Stimulated activated CD8-positive, alpha-beta memory T cell treated with anti-CD3 and anti-CD28 coated beads, Interleukin-12 subunit alpha, Interleukin-12 subunit beta, amount 100 ng/mL, for 24 hours (primary cell): ENCODE data around the gene SPPL3.
"Not testable (repeated sequence)": the region's sequence is repeated elsewhere in the genome, so short reads cannot be mapped to it uniquely, and the experiment has no call there.

Experiments
- DNase-seq: peaks from one replicate; pipeline ENCODE4 v3.0.0-alpha.2; 2020; ENCODE audit errors: extremely low read depth

The SPPL3 gene

DNA sequence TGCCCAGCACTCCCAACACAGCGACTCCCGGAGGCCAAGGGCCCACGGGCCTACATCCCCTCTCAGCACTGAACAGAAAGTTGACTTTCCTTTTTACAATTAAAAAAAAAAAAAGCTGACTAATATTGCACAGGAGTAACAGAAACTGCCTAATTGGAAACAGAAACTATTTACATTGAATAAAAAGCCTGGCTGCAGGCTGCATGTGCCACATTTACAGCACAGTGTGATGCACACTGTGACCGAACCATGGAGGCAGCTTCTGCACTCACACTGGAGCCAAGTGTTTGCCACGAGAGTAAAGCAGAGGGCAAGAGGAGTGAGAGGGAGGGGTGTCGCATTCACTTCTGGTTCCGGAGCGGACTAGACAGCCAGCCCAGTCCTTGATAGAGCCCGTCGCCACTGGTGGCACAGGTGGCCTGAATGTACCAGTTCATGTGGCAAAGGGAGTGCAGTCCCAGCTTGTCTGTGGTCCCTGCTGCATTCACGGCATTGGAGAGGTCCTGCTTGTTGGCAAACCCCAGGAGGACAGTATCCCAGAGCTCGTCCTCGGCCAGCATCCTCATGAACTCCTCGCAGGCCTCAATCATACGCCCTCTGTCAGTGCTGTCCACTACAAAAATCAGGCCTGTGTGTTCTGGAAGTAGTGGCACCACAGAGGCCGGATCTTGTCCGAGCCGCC lies 59.2 kb downstream of the SPPL3 start:
- no peak for DNase-seq

DNA sequence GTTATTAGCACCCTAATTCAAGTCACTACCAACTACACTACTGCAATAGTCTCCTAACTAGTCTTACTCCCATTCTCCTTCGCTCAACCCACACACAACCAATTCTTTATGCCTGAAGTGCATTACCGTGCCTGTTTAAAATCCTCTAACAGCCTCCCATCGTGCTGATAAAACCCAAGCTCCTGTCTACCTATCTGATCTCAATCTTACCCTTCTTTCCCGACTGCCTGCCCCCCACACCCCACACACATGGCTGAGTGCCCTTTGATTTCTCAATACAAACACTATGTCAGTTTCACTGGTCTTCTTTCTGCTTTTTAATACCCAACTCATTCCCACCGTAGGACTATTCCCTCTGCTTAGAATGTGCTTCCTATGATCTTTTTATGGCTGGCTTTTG lies 59.9 kb downstream of the SPPL3 start:
- DNase-seq: no peak

DNA sequence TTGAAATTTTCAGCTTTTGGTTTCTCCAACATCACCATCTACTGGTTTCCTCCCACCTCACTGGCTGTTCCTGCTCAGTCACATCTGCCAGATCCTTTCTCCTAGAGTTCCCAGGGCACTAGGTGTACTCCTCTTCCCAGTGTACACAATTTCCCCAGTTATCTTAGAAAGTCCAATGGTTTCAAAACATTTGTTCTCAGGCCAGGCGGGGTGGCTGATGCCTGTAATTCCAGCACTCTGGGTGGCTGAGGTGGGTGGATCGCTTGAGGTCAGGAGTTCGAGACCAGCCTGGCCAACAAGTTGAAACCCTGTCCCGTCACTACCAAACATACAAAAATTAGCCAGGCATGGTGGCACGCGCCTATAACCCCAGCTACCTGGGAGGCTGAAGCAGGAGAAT lies 60.7 kb downstream of the SPPL3 start:
- no peak for DNase-seq

DNA sequence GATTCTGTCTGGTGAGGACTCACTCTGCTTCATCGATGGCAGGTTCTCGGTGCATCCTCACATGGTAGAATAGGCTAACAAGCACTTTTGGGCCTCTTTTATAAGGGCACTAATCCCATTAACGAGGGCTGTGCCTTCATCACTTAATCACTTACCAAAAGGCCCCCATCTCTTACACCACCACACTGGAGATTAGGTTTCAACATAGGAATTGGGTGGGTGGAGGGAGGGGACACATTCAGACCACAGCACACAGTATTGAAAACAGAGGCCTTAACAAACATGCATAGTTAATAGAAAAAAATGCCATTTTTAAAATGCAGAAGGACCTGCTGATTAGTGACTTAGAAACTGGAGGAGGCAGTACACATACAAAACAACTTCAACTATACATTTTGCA lies 61.6 kb downstream of the SPPL3 start:
- DNase-seq: no peak

DNA sequence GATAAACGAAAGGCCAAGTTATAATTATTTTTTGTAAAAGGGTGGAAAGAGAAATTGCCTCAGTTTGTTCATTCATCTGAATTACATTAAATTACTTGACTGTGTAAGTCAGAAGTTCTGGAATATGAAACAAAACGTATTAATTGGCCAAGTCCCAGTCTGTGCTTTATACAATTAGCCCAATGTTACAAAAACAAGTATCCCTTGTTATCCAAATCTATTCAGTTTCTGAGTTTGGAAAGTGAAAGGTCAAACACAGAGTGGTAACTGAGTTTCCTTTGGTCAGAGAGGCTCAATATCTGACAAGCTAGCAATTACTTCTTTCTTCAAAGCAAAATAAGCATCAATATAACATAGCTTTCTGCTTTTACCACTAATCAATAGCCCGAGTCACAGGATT lies 62.6 kb downstream of the SPPL3 start:
- no peak for DNase-seq

DNA sequence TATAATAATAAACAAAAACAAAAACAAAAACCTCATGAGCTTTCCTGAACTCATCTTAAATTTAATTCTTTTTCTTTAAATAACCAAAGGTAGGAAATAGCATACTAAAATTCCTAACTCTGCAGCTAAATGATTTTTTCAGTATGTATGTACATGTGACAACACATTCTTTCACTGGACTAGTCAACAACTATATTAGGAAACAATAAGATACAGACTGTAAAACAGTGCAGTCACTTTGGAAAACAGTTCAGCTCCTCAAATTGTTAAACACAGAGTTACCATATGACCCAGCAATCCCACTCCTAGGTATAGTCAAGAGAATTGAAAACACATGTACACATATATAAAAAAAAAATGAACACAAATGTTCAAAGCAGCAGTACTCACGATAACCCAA lies 64.7 kb downstream of the SPPL3 start:
- DNase-seq: no peak

DNA sequence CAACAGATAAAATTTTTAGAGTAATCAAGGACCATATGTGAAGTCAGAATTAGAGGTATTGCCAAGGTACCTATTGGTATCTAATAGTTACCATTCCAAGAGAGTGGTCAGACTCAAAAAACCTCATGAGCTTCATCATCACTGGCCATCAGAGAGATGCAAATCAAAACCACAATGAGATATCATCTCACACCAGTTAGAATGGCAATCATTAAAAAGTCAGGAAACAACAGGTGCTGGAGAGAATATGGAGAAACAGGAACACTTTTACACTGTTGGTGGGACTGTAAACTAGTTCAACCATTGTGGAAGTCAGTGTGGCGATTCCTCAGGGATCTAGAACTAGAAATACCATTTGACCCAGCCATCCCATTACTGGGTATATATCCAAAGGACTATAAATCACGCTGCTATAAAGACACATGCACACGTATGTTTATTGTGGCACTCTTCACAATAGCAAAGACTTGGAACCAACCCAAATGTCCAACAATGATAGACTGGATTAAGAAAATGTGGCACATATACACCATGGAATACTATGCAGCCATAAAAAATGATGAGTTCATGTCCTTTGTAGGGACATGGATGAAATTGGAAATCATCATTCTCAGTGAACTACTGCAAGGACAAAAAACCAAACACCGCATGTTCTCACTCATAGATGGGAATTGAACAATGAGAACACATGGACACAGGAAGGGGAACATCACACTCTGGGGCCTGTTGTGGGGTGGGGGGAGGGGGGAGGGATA lies 65.4 kb downstream of the SPPL3 start:
- not testable (repeated sequence) for DNase-seq

DNA sequence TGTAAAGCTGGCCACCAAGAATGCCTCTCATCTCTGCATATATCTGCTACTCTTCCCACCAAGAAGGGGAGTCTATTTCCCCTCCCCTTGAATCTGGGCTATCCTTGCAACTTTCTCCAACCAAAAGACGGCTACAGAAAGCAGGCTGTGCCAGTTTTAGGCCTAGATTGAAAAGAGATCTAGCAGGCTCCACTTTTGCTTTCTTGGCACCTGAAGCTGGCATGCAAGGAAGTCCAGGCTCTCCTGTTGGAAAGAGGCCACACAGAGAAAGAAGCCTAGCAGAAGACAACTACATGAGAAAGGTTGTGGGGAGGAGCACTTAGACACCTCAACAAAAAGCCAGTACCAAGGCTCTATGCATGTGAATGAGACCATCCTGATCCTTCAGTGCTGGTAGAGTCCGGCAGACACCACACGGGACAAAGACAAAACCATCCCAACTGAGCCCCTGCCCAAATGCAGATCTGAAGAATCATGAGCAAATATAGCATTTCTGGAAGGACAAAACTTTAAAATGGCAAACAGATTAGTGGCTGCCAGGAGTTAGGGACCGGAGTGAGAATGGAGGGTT lies 68.0 kb downstream of the SPPL3 start:
- no peak for DNase-seq

DNA sequence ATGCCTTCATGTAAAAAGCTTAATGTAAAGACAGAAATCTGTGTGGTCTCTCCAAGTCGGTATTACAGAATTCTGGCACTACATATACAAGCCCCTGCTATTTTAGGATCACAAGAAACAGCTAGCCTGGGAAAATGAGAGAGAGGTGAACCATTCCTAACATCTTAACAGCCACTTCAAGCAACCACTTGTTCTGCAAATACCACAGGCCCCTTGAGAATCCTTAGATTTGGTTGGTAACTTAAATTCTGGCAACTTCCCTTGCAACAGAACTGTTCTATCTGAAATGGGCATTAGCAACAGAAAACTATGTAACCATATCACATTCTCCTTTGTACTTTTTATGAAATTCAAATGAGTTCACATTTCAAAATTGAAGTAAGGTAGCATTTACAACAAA lies 68.5 kb downstream of the SPPL3 start:
- no peak for DNase-seq

DNA sequence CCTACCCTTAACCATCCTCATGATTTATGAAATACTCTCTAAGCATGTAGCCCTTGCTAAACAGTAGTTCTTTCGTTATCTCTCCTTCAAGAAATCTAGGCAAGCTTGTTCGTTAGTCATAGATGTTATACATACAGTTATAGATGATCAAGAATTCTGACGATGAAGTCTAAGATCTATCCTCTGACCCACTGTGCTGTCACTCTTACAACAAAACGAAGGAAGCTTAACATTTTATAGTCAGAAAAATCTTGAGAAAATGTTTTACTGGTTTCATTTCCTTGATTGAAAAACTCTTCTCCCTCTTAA lies 68.9 kb downstream of the SPPL3 start:
- DNase-seq: no peak

DNA sequence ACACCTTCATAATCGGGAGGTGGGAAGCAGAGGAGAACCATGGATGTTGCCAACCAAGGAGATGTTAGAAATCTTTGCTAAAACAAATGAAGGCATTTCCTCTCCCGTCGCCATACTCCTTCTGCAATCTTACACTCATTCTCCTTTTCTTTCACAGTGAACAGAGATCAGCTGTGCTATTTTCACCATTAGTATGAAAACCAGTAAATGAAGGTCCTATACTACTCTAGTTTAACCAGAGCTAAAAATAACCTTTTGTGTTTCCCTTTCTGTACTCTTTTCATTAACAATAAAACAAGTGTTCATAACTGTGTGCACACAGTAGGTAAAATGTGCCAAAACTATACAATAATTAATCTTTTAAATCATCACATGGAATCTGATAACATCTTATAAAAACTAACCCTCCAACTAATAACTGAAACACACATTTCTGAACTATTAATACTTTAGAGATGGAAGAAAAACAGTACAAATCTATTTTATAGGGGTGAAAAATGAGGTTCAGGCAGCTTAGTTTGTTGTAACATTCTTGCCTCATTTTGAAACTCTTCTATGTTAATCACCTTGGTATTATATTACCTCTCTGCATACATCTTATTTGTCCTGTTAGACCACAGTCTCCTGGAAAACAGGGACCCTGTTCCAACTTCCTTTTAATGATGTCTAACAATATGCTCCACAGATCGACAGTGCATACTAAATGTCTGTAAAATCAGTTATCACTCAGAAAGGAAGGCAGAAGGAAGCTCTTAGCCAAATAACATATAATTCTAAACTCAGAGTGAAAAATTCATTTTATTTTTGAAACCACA lies 69.5 kb downstream of the SPPL3 start:
- no peak for DNase-seq

DNA sequence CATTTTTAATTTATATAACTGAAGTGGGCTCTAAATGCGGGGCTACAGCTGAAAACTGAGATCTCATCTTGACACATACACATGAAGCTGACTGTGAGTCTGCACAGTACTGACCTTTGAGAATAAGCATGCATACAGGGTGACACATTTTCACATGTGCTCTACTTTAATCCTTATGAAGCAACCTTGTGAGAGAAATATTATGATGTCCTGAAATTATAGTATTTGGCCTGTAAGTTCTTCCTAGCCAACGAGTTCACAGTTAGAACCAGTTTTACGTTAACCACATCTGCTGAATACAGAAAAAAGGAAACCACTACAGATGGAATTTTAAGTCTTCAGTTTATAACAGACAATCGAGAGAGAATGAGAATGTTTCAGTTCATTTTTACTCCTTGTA lies 70.3 kb downstream of the SPPL3 start:
- no peak for DNase-seq

DNA sequence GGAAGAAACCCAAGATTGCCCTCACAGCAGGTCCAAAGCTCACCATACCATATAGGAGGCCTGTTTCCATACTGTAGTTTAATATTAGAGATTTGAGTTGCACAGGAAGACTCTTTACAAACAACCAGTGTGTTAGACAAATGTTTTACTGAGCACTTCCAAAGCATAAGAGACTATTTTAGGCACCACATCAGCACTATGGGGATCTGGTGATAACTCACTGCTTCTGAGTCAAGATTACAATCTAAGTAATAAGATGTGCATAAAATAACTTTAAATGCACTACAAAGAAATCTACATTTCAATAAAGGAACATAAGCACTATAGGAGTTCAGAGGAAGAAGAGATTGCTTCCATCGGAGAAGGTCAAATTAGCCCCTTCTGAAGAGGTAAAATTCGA lies 71.4 kb downstream of the SPPL3 start:
- DNase-seq: no peak

DNA sequence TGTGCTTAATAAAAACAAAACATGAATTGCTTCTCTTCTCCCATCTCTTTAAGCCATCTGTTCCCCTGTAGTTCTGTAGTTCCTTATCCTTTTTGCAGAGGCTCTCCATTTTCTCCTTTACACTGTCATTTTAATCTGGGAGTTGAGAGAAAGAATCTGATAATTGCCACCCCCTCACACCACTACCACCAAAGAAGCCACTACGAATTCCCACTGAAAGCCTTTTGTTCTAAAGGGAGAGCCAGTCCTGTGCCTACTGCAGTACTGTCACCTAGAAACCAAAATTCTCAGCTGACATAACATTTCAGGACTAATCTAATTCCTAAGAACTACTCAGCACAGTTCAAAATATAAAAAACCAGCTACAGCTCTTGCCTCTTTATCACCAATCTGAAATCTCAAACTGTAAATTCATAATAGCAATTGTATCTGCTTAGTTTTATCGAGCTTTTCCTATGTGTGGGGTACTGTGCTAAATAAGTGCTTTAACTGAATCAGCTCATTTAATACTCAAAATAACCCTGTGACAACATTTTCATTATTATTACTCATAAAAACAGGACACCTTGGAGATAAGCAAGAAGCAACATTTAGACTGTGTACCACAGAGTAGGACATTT lies 72.4 kb downstream of the SPPL3 start:
- DNase-seq: no peak

DNA sequence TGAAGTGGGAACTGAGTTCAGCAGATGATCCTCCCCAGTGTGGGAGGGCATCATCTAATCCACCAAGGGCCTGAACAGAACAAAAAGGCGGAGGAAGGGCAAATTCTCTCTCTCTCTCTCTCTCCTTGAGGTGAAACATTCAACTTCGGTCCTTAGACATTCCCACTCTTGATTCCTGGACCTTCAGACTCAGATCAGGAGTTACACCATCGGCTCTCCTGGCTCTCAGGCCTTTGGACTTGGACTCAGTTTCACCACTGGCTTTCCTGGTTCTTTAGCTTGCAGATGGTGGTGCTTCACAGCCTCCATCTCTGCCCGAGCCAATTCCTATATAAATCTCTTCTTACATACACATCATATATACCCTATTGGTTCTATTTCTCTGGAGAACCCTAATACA lies 73.2 kb downstream of the SPPL3 start:
- no peak for DNase-seq

DNA sequence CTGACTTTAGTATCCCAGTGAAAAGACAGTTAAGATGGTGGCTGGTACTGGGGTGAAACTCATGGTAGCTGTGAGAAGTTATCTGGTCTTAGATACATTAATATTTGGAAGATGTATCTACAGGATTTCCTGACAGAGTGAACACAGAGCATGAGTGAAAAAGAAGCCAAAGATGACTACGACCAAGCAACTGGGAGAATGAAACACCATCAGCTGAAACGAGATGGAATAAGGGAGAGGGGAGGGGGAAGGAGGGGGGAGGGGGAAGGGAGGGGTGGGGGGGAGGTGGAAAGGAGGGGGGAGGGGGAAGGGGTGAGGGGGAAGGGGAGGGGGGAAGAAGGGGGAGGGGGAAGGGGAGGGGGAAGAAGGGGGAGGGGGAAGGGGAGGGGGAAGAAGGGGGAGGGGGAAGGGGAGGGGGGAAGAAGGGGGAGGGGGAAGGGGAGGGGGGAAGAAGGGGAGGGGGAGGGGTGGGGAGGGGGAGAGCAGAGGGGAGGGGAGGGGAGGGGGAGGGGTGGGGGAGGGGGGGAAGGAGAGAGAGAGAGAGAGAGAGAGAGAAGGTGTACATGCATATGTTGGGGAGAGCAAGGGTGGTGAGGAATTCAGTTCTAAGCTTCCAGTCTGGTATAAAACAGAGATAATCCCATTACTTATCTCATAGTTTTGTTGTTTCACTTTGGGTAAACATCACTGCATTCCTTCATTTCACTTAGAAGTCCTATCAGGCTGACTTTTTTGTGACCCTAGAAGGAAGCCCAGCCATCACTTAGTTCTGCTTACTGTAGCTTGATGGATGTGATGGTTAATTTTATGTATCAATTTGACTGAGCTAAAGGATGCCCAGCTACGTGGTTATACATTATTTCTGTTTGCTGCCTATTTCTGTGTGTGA lies 73.9 kb downstream of the SPPL3 start:
- no peak for DNase-seq

DNA sequence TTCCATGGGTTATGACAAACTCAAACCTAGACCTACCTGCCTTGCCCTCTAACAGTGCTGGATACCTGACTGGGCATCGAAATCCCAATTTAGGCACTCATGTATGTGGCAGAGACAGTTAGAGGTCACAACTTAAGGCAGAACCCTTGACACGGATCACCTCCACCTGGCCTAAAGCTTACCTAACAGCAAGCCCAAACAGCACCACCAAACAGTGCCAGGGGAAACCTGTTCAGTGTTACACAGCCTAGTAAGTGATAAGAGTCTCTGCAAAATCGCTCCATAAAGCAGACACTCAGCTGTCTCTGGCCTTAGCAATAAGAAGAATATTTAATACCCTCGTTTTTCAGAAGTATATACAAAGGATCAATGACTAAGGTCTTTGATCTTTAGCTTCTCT lies 77.8 kb downstream of the SPPL3 start:
- no peak for DNase-seq

DNA sequence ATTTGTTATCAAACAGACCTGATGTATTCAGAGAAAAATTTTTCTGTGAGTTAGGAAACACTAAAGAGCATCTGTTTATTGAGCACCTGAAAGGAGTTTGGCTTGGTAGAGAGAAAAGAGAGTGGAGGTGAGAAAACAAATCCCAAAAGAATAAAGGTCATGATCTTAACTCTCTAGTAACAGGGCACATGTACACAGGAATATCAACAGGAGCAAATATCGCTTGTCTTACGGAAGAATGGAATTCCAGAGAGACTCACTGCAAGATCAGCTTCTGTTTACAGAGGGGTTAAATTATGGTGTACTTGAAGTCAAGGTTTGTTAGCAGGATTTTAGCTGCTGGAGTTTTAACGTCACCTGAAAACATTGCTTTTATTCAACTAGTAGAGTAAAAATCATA lies 78.8 kb downstream of the SPPL3 start:
- DNase-seq: no peak

DNA sequence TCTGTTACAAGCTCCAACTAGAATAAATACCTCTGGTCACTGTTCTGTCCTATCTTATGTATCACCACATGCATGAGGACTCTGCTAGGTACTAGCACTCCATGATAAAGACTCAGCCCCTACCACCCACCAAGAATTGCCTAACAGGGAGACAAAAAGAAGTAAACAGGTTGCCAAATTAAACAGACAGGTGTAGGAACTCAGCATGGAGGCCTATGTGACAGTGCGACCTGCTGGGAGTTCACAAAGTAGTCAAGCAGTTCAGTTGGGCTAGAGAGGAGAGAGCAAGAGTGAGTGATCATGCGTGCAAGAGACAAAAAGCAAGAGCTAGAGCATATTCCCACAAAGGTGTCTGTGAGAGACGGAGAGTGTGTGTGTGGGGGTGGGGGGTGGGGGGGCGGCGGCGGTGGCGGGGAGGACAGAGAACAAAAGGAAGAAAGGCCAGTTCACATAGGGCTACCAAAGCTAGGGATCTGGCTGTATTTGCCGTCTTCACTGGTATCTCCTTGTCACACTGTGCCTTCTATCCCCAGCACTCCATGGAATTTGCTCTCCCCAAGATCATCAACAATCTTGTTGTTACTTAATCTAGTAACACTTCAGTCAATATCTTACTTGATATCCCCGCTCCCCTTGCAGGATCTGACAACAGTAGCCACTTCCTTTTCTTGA lies 81.2 kb downstream of the SPPL3 start:
- no peak for DNase-seq

DNA sequence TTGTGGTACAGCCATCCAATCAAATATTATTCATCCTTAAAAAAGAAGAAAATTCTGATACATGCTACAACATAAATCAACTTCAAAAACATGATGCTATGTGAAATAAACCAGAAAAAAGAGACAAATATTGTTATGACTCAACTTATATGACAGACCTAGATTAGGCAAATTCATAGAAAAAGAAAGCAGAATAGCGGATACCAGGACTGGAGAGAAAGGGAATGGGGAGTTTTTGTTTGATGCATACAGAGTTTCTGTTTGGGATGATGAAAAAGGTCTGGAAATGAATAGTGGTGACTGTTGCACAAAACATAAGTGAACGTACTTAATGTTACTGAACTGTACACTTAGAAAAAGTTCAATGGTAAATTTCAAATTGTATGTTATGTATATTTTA lies 82.3 kb downstream of the SPPL3 start:
- DNase-seq: no peak
